Esophagus squamous epithelium (tissue), 5 donors: ENCODE results near the gene SEMA6A. TPM values are rescaled to one million over a fixed set of nuclear protein-coding genes. Genes with fewer than 3 reads are reported as not detected.

Experiments
- DNase-seq: peaks from one replicate; lab custom pipeline; 2025; lab: John Stamatoyannopoulos, UW
- H3K27ac ChIP-seq, 4 donors: fragments of 200-600 bp; sonication (generic); one replicate each; pipeline ENCODE4 v1.5.1; 2016 to 2019; ENCODE audit warnings: mild to moderate bottlenecking in 1 of 4
- H3K27me3 ChIP-seq, 4 donors: fragments of 200-600 bp; sonication (generic); 1 replicate in 3 of 4; 2 replicates in 1 of 4; pipeline versions ENCODE4 v1.5.1 to v1.6.0; 2017 to 2021; ENCODE audit warnings: antibody characterized with exemption in 1 of 4
- H3K36me3 ChIP-seq, 3 donors: fragments of 200-600 bp; sonication (generic); one replicate each; pipeline ENCODE4 v1.5.1; 2016 to 2019
- H3K4me1 ChIP-seq, 3 donors: fragments of 200-600 bp; sonication (generic); one replicate each; pipeline ENCODE4 v1.5.1; 2017 to 2019
- H3K4me3 ChIP-seq, 4 donors: fragments of 200-600 bp; sonication (generic); 1 replicate in 3 of 4; 2 replicates in 1 of 4; pipeline ENCODE4 v1.5.1; 2016 to 2019; ENCODE audit warnings: mild to moderate bottlenecking in 2 of 4, moderate library complexity in 1 of 4
- H3K9me3 ChIP-seq, 3 donors: fragments of 200-600 bp; sonication (generic); one replicate each; pipeline ENCODE4 v1.5.1; 2016 to 2019
- POLR2A ChIP-seq, 4 donors: fragments of 450-650 bp; IDR thresholded peaks; one replicate each; pipeline ENCODE4 v1.6.1; 2017; ENCODE audit warnings: antibody characterized with exemption in 4 of 4, mild to moderate bottlenecking in 4 of 4, moderate library complexity in 3 of 4
- WGBS, 2 donors: methylation state at CpG; one replicate each; pipeline ENCODE4 v1.1.5; 2018; 5-methylcytosine and 5-hydroxymethylcytosine counted together
- intact Hi-C: fragments of 100-400 bp; cut with DNase I; formaldehyde crosslinking; loops from one replicate; pipeline ENCODE4 v1.15.0; 2022
- total RNA-seq, 4 donors: library from RNA; depleted of rRNA; stranded (reverse); fragments of >200 nt; gene quantifications; one replicate each; pipeline ENCODE4 v1.1.0, GENCODE V29; 2016
- TF ChIP-seq, protein P1 (sequence below), 6 experiments: fragments of 450-650 bp in 4 of 6; fragments of 200-600 bp in 2 of 6; sonication (generic) in 2 of 6; IDR thresholded peaks; one replicate each; pipeline ENCODE4 v1.5.1; 2016 to 2019; ENCODE audit warnings: antibody characterized with exemption in 6 of 6, mild to moderate bottlenecking in 4 of 6, moderate library complexity in 4 of 6
- donor health status: DM: yes; HTN: yes; CAD: no.

Gene SEMA6A
- total RNA-seq, 4 donors from 2014 or later, result 3.0 to 28.6 (median 4.3) TPM

DNA sequence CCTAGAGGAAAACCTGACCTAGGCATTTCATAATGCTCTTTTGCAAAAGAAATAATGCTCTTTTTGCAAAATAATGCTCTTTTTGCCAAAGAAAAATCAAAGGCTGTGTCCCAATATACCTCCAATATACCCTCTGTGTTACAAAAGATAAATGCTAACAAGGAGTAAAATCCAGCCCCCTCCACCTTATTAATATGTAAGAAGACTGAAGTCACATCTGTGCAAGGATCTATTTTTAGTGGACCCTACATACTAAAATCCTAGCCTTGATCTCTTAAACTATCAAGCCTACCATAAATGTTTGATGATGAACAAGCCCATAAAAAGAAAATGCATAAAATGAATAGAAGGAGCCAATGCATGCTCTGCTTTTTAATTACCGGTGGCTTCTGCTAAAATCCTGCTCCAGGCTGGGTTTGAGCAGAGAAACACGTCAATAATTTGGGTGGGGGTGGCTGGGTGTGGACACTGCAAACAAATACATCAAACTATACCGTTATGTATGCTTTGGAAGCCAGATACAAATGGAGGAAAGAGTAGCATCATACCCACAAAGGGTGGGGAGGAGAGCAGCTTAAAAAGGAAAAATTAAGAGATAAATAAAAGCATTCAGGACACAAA lies 131.6 kb downstream of the SEMA6A start:
- H3K4me1 ChIP-seq, result peaks cover 0 to 20% (median 0%) of the 10 kb centered on the region in 3 donors
- intact Hi-C loops, result no loop called here

DNA sequence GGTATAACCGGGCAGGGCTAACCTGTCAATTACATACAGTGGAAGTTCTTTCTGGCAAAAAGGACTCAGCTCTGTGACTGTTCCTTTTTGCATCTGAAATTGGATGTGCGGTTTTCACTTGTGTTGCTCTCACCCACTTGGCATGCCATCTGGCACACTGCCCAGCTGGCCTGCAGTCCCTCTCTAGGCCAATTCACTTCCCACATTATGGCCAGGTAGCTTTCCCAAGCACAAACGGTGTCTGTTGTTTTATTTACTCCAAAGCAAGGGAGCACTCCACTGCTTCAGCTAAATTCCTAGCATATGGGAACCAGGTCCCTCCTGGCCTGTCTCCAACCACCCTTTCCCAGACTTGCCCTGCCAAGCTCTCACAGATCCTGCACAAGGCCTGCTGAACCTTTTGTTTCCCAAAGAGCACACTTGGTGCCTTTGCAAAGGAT lies 132.5 kb downstream of the SEMA6A start:
- 27 to 48% methylated on average over 2 to 3 of the region's 3 CpGs for WGBS, 2 donors
- Histone ChIP-seq H3K27me3 (no peaks in the 10 kb centered on the region), H3K4me1 (peaks cover 0 to 20% (median 0%) of the 10 kb centered on the region in 3 donors), H3K27ac (no peak overlapping the region), H3K9me3 (no peaks in the 10 kb centered on the region), H3K36me3 (peaks cover 6 to 26% (median 7%) of the 10 kb centered on the region in 3 donors), H3K4me3 (no peak overlapping the region)
- no peak for TF ChIP-seq POLR2A (IDR thresholded peaks at IDR 0.05)
- TF ChIP-seq, protein P1, sequence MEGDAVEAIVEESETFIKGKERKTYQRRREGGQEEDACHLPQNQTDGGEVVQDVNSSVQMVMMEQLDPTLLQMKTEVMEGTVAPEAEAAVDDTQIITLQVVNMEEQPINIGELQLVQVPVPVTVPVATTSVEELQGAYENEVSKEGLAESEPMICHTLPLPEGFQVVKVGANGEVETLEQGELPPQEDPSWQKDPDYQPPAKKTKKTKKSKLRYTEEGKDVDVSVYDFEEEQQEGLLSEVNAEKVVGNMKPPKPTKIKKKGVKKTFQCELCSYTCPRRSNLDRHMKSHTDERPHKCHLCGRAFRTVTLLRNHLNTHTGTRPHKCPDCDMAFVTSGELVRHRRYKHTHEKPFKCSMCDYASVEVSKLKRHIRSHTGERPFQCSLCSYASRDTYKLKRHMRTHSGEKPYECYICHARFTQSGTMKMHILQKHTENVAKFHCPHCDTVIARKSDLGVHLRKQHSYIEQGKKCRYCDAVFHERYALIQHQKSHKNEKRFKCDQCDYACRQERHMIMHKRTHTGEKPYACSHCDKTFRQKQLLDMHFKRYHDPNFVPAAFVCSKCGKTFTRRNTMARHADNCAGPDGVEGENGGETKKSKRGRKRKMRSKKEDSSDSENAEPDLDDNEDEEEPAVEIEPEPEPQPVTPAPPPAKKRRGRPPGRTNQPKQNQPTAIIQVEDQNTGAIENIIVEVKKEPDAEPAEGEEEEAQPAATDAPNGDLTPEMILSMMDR (IDR thresholded peaks at IDR 0.05), result no peak
- intact Hi-C loops, result no loop called here
- DNase-seq, result no peak

More for the DNA sequence above, 131.6 kb downstream of the SEMA6A start:
- TF ChIP-seq POLR2A (IDR thresholded peaks at IDR 0.05), result no peak
- TF ChIP-seq, protein P1 (IDR thresholded peaks at IDR 0.05), result no peak
- no peak overlapping the region for H3K27ac ChIP-seq
- no peaks in the 10 kb centered on the region for H3K27me3 ChIP-seq
- peaks cover 6 to 35% (median 7%) of the 10 kb centered on the region in 3 donors for H3K36me3 ChIP-seq
- 83 to 89% methylated on average over 3 of the region's 3 CpGs for WGBS, 2 donors
- H3K4me3 ChIP-seq, result no peak overlapping the region
- DNase-seq, result no peak
- H3K9me3 ChIP-seq, result no peaks in the 10 kb centered on the region

DNA sequence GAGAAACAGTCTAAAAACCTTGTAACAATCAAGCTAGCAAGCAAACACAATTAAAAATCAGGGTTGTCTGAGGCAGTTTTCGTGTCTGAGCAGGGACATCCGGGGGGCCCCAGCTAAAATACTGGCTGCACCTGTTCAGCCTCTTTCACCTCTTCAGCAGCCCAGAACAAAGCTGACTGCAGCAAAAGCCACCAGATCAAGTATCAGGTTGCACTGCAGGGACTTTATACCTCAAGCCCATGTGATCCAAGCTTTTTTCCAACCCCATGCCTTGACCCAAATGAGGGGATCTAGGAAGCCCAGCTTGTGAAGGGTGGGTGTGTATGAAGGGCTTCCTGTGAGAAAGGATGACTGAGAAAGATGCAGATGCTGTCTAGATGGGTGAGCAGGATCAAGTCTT lies 133.4 kb downstream of the SEMA6A start:
- Histone ChIP-seq H3K4me3 (no peak overlapping the region), H3K9me3 (no peaks in the 10 kb centered on the region), H3K4me1 (peaks cover 0 to 20% (median 0%) of the 10 kb centered on the region in 3 donors), H3K27me3 (no peaks in the 10 kb centered on the region), H3K36me3 (peaks cover 0 to 17% (median 0%) of the 10 kb centered on the region in 3 donors), H3K27ac (no peak overlapping the region)
- 57 to 68% methylated on average over 2 of the region's 2 CpGs for WGBS, 2 donors
- no peak for DNase-seq
- no peak for TF ChIP-seq POLR2A (IDR thresholded peaks at IDR 0.05)
- TF ChIP-seq, protein P1 (IDR thresholded peaks at IDR 0.05), result no peak
- intact Hi-C loops, result no loop called here

GRCh38 chr5:116440457-116441001 lies 134.1 kb downstream of the SEMA6A start:
- H3K9me3 ChIP-seq, result no peaks in the 10 kb centered on the region
- DNase-seq, result no peak
- H3K4me3 ChIP-seq, result no peak overlapping the region
- H3K4me1 ChIP-seq, result peaks cover 0 to 20% (median 0%) of the 10 kb centered on the region in 3 donors
- peaks cover 0 to 10% (median 0%) of the 10 kb centered on the region in 3 donors for H3K36me3 ChIP-seq
- H3K27ac ChIP-seq, result no peak overlapping the region
- no peak for TF ChIP-seq POLR2A (IDR thresholded peaks at IDR 0.05)
- TF ChIP-seq, protein P1 (IDR thresholded peaks at IDR 0.05), result no peak
- H3K27me3 ChIP-seq, result no peaks in the 10 kb centered on the region
- 44 to 46% methylated on average over 4 to 5 of the region's 5 CpGs for WGBS, 2 donors
- intact Hi-C loops, result no loop called here

DNA sequence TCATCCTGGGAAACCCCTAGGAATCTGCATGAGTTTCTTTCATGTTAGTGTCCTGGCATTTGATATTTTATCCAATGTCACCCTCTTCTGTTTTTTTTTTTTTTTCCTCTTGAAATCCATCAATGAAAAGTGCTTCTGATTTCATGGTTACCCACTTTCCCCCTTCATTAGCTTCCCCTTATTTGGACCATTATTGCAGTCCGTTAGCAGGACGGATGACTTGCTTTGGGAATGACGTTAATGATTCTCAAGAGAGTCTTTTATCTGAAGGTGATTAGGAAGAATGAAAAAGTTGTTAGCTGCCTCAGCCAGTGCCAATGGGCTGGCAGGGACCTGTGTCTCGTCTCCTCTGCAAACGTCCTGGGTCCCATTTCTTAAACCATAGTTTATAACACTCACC lies 134.7 kb downstream of the SEMA6A start:
- Histone ChIP-seq H3K9me3 (no peaks in the 10 kb centered on the region), H3K27me3 (no peaks in the 10 kb centered on the region), H3K27ac (no peak overlapping the region), H3K4me1 (peaks cover 0 to 20% (median 0%) of the 10 kb centered on the region in 3 donors), H3K36me3 (peaks cover 0 to 4% (median 0%) of the 10 kb centered on the region in 3 donors), H3K4me3 (no peak overlapping the region)
- intact Hi-C loops, result no loop called here
- 71 to 85% methylated on average over 5 of the region's 5 CpGs for WGBS, 2 donors
- TF ChIP-seq, protein P1 (IDR thresholded peaks at IDR 0.05), result no peak
- no peak for TF ChIP-seq POLR2A (IDR thresholded peaks at IDR 0.05)
- DNase-seq, result no peak
